Smooth muscle cell (in vitro differentiated cells): ENCODE results near the gene GPC4. TPM values are rescaled to one million over a fixed set of nuclear protein-coding genes. Genes with fewer than 3 reads are reported as not detected.
A peak's percentile ranks its signal among the peaks of the same experiment; 100 is the strongest.

Experiments
- DNase-seq: peaks from one replicate; lab custom pipeline; 2025; ENCODE audit not compliant: unreplicated experiment; lab: John Stamatoyannopoulos, UW
- H2AFZ ChIP-seq: fragments of 200-600 bp; sonication (generic); 2 replicates; pipeline ENCODE4 v1.6.0; 2016; ENCODE audit warnings: antibody characterized with exemption, low read depth, mild to moderate bottlenecking
- H3F3A ChIP-seq: fragments of 200-600 bp; sonication (generic); 2 replicates; pipeline ENCODE4 v1.6.0; 2017; ENCODE audit warnings: antibody characterized with exemption, low read depth
- H3K27ac ChIP-seq: fragments of 200-600 bp; sonication (generic); 2 replicates; pipeline ENCODE4 v1.5.1; 2016; ENCODE audit warnings: low read depth, mild to moderate bottlenecking
- H3K27me3 ChIP-seq: fragments of 200-600 bp; sonication (generic); 2 replicates; pipeline ENCODE4 v1.6.1; 2016; ENCODE audit warnings: low read depth, mild to moderate bottlenecking
- H3K36me3 ChIP-seq: fragments of 200-600 bp; sonication (generic); 2 replicates; pipeline ENCODE4 v1.5.1; 2016; ENCODE audit warnings: low read depth
- H3K4me1 ChIP-seq: fragments of 200-600 bp; sonication (generic); 2 replicates; pipeline ENCODE4 v1.5.1; 2016; ENCODE audit warnings: low read depth
- H3K4me2 ChIP-seq: fragments of 200-600 bp; sonication (generic); 2 replicates; pipeline ENCODE4 v1.6.0; 2016; ENCODE audit warnings: mild to moderate bottlenecking
- H3K4me3 ChIP-seq: fragments of 200-600 bp; sonication (generic); 2 replicates; pipeline ENCODE4 v1.5.1; 2016; ENCODE audit warnings: mild to moderate bottlenecking
- H3K79me2 ChIP-seq: fragments of 200-600 bp; sonication (generic); 2 replicates; pipeline ENCODE4 v1.6.0; 2016; ENCODE audit warnings: low read depth, mild to moderate bottlenecking
- H3K9ac ChIP-seq: fragments of 200-600 bp; sonication (generic); 2 replicates; pipeline ENCODE4 v1.6.0; 2016; ENCODE audit warnings: low read depth
- H3K9me3 ChIP-seq: fragments of 200-600 bp; sonication (generic); replicated peaks from 2 replicates; pipeline ENCODE4 v1.5.1; 2016; ENCODE audit warnings: low read depth
- H4K20me1 ChIP-seq: fragments of 200-600 bp; sonication (generic); 2 replicates; pipeline ENCODE4 v1.6.0; 2016; ENCODE audit warnings: low read depth
- WGBS: methylation state at CpG from one replicate; pipeline ENCODE4 v1.1.7; 2016; ENCODE audit warnings: low lambda C conversion rate; 5-methylcytosine and 5-hydroxymethylcytosine counted together
- polyA plus RNA-seq: library from polyadenylated mRNA; unstranded; fragments of >200 nt; fragmentation: Nextera tagmentation; extraction: Ambion mirVana; gene quantifications from 2 replicates; pipeline ENCODE4 v1.2.1, GENCODE V29; 2016
- total RNA-seq: library from RNA; depleted of rRNA; stranded (reverse); fragments of >200 nt; gene quantifications from 2 replicates; pipeline ENCODE4 v1.2.3, GENCODE V29; 2014
- TF ChIP-seq, protein P1 (sequence below): fragments of 200-600 bp; sonication (generic); IDR thresholded peaks from 2 replicates; pipeline ENCODE4 v1.5.1; 2017; ENCODE audit warnings: borderline replicate concordance, mild to moderate bottlenecking, antibody characterized with exemption; ENCODE audit not compliant: insufficient read depth, poor library complexity, severe bottlenecking

Gene GPC4
- total and polyA plus RNA-seq, 2 experiments from 2014 or later: 36.4 to 36.7 TPM

DNA sequence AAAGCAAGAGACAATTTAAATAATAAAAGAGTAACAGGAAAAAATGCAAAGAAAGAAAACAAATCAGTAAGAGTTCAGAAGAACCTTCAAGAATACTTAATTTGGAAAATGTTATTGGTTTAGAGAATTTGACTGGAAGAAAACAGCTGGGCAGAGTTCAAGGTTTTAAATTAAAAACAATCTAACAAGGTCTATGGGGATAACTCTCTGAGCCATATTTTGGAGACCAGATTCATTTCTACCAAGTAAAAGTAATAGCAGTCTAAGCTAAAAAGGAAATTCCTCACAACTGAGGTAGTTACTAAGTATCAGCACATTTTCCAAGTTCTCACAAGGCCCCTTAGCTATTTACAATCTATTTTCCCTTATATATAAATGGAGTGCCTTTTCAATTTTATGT is 114.7 kb downstream of the GPC4 start:
- Histone ChIP-seq H3K4me1 (no peaks in the 10 kb centered on the region), H3K4me3 (no peak overlapping the region), H3K9ac (no peak overlapping the region), H3K36me3 (no peaks in the 10 kb centered on the region), H3K79me2 (no peaks in the 10 kb centered on the region), H3K9me3 (no peaks in the 10 kb centered on the region), H2AFZ (no peak overlapping the region), H4K20me1 (no peaks in the 10 kb centered on the region), H3F3A (no peaks in the 10 kb centered on the region), H3K27me3 (no peaks in the 10 kb centered on the region), H3K4me2 (no peak overlapping the region), H3K27ac (no peak overlapping the region)
- DNase-seq: no peak
- TF ChIP-seq, protein P1, sequence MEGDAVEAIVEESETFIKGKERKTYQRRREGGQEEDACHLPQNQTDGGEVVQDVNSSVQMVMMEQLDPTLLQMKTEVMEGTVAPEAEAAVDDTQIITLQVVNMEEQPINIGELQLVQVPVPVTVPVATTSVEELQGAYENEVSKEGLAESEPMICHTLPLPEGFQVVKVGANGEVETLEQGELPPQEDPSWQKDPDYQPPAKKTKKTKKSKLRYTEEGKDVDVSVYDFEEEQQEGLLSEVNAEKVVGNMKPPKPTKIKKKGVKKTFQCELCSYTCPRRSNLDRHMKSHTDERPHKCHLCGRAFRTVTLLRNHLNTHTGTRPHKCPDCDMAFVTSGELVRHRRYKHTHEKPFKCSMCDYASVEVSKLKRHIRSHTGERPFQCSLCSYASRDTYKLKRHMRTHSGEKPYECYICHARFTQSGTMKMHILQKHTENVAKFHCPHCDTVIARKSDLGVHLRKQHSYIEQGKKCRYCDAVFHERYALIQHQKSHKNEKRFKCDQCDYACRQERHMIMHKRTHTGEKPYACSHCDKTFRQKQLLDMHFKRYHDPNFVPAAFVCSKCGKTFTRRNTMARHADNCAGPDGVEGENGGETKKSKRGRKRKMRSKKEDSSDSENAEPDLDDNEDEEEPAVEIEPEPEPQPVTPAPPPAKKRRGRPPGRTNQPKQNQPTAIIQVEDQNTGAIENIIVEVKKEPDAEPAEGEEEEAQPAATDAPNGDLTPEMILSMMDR: no peak

DNA sequence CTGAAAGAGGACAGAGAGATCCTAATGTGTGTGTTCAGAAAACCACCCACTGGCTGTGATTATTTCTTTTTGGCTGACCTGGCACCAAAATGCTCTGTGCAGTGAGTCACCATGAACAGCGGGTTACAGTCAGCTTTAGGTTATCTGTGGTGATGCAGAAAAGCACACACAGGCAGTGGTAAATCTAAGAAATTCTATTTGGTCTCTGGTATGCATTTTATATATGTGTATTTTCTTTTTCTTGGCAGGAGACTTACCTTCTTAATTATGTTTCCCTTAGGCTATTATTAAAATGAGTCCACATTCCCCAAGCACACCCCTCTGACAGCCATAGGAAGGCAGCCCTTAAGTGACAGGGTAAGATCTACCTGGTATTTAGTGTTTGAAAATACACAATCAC is 118.0 kb downstream of the GPC4 start:
- WGBS: 24% methylated on average over 1 of the region's 1 CpG
- Histone ChIP-seq H3F3A (no peaks in the 10 kb centered on the region), H2AFZ (no peak overlapping the region), H3K4me3 (no peak overlapping the region), H3K4me1 (no peaks in the 10 kb centered on the region), H3K79me2 (no peaks in the 10 kb centered on the region), H3K4me2 (no peak overlapping the region), H4K20me1 (no peaks in the 10 kb centered on the region), H3K27me3 (no peaks in the 10 kb centered on the region), H3K9ac (no peak overlapping the region), H3K27ac (peak overlapping the region; percentile 50), H3K9me3 (no peaks in the 10 kb centered on the region), H3K36me3 (no peaks in the 10 kb centered on the region)
- TF ChIP-seq, protein P1: no peak
- DNase-seq: no peak

DNA sequence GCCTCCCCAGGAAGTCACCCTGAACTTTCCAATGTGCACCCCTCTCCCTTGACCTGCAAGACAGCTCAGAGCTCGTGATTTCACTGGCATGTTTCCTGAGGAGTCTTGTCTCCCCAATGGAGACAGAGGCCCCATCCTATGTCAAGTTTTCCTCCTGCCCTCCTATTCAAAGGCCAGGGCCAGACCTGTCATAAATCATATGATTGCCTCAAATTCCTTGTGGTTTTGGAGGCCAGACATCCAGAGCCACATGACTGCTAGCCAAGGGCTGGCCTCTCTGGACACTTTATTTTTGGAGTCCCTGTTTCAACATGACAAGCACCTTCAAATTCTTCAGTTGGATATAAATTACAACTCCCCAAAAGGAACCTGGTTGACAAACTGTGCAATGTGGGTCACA is 121.2 kb downstream of the GPC4 start:
- Histone ChIP-seq H3K36me3 (no peaks in the 10 kb centered on the region), H3K79me2 (no peaks in the 10 kb centered on the region), H3K9me3 (no peaks in the 10 kb centered on the region), H3F3A (no peaks in the 10 kb centered on the region), H3K9ac (no peak overlapping the region), H4K20me1 (no peaks in the 10 kb centered on the region), H3K27ac (no peak overlapping the region), H3K4me3 (no peak overlapping the region), H3K4me1 (no peaks in the 10 kb centered on the region), H2AFZ (no peak overlapping the region), H3K4me2 (no peak overlapping the region), H3K27me3 (no peaks in the 10 kb centered on the region)
- 29% methylated on average over 1 of the region's 1 CpG for WGBS
- TF ChIP-seq, protein P1: no peak
- no peak for DNase-seq

DNA sequence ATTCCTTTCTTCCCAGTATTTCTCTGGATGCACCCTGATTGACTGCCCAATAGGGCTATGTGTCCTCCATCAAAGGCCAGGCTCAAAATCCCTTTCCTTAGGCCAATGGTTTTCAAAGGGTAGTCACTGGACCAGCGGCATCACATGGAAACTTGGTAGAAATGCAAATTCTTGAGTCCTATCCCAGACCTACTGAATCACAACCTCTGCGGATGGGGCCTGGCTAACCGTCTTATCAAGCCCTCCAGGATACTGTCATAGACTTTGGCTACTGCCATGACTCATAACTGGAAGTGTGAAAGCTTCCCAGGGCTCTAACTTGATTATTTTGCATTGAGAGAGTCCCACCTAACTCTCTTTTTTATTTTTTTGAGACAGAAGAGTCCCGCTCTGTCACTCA is 125.2 kb downstream of the GPC4 start:
- Histone ChIP-seq H2AFZ (no peak overlapping the region), H3K9me3 (no peaks in the 10 kb centered on the region), H3K4me2 (no peak overlapping the region), H3K27me3 (no peaks in the 10 kb centered on the region), H3F3A (no peaks in the 10 kb centered on the region), H3K36me3 (no peaks in the 10 kb centered on the region), H3K9ac (no peak overlapping the region), H3K27ac (no peak overlapping the region), H3K79me2 (no peaks in the 10 kb centered on the region), H4K20me1 (no peaks in the 10 kb centered on the region), H3K4me1 (no peaks in the 10 kb centered on the region), H3K4me3 (no peak overlapping the region)
- WGBS: 58% methylated on average over 4 of the region's 4 CpGs
- TF ChIP-seq, protein P1: no peak
- DNase-seq: no peak
